ENCODE measurements around the gene ARGFX. TPM values are rescaled to one million over a fixed set of nuclear protein-coding genes. Genes with fewer than 3 reads are reported as not detected.

ARGFX gene
- total and polyA plus RNA-seq, 9 of the 15 experiments (the other 6 are each of a cell fraction or from before 2014, with no cell fraction given): not detected

DNA sequence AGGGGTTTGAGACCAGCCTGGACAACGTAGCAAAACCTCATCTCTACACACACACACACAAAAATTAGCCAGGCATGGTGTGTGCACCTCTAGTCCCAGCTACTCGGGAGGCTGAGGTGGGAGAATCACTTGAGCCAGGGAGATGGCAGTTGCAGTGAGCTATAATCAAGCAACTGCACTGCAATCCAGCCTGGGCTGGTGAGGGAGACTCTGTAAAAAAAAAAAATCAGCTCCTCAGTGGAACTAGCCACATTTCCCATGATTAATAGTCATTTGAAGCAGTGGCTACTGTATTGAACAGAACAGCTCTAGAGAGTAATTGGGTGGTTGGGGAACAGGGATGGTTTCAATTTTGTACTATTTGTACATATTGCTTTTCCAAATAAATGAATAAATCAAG lies 13.9 kb downstream of the ARGFX start (continued):
- TF ChIP-seq TFAP4 (CRISPR knock-in tag; IDR thresholded peaks at IDR 0.05; ENCODE audit: borderline replicate concordance) (no peak), ZFP1 (CRISPR knock-in tag; IDR thresholded peaks at IDR 0.05) (no peak), ZNF311 (CRISPR knock-in tag; IDR thresholded peaks at IDR 0.05) (no peak)
- TF ChIP-seq, protein P1, sequence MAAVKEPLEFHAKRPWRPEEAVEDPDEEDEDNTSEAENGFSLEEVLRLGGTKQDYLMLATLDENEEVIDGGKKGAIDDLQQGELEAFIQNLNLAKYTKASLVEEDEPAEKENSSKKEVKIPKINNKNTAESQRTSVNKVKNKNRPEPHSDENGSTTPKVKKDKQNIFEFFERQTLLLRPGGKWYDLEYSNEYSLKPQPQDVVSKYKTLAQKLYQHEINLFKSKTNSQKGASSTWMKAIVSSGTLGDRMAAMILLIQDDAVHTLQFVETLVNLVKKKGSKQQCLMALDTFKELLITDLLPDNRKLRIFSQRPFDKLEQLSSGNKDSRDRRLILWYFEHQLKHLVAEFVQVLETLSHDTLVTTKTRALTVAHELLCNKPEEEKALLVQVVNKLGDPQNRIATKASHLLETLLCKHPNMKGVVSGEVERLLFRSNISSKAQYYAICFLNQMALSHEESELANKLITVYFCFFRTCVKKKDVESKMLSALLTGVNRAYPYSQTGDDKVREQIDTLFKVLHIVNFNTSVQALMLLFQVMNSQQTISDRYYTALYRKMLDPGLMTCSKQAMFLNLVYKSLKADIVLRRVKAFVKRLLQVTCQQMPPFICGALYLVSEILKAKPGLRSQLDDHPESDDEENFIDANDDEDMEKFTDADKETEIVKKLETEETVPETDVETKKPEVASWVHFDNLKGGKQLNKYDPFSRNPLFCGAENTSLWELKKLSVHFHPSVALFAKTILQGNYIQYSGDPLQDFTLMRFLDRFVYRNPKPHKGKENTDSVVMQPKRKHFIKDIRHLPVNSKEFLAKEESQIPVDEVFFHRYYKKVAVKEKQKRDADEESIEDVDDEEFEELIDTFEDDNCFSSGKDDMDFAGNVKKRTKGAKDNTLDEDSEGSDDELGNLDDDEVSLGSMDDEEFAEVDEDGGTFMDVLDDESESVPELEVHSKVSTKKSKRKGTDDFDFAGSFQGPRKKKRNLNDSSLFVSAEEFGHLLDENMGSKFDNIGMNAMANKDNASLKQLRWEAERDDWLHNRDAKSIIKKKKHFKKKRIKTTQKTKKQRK (IDR thresholded peaks at IDR 0.05; ENCODE audit: borderline replicate concordance, low read depth, low read length): no peak

DNA sequence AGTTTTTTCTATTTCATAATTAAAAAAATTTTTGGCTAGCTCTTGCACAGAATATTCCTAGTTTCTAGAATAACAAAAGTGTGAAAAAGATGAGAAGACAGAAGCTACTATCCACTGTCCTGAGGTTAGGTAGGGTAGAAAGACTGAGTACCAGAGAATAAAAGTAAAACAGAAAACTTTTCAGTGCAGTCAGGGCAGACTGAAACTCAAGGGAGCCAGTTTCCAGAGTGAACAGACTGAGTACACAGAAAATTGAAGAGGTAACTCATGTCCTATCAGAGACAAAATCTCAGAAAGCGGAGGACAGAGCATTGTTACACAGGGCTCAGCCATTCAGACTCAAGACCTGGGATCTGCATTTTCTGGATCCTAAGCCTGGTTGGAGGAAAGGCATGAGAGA lies 16.7 kb downstream of the ARGFX start:
- Histone ChIP-seq H2AFZ (ENCODE audit: low read depth, low read length) (no peak overlapping the region), H3K9me3 (replicated peaks; ENCODE audit: control insufficient read depth, insufficient read depth, low read depth, low read length) (no peaks in the 10 kb centered on the region), H3K4me3 (no peak overlapping the region), H3K9ac (ENCODE audit: insufficient read depth in 1 of 2, low read depth in 2 of 2, low read length in 2 of 2) (no peak overlapping the region), H3K4me2 (ENCODE audit: insufficient read depth, low read length) (no peak overlapping the region), H3K9me1 (ENCODE audit: control insufficient read depth, insufficient read depth, low read length) (no peaks in the 10 kb centered on the region), H3K36me3 (ENCODE audit: control insufficient read depth, insufficient read depth, low read length) (no peaks in the 10 kb centered on the region), H3K4me1 (replicated peaks in 1 of 2; ENCODE audit: control insufficient read depth in 2 of 2, insufficient read depth in 2 of 2, low read length in 2 of 2) (no peaks in the 10 kb centered on the region; a peak in 1 of 5 replicates), H3K27me3 (ENCODE audit: control insufficient read depth in 2 of 2, insufficient read depth in 2 of 2, low read length in 2 of 2) (no peaks in the 10 kb centered on the region), H4K20me1 (replicated peaks; ENCODE audit: control insufficient read depth, insufficient read depth, low read length) (no peaks in the 10 kb centered on the region), H3K27ac (ENCODE audit: extremely low read depth, low read depth, low read length) (no peak overlapping the region), H3K79me2 (ENCODE audit: control insufficient read depth, insufficient read depth, low read length) (no peaks in the 10 kb centered on the region)
- in situ Hi-C loops (cut with MboI): no loop called here
- FAIRE-seq (no peak), DNase-seq (ENCODE audit: extremely low read depth in 1 of 4, low spot score in 3 of 4) (no peak), ATAC-seq (no peak)
- ChIA-PET CTCF (ENCODE audit: low intra/inter-chr PET ratio) (no interaction called here), POLR2A (no interaction called here)
- no TSS peak for BruUV-seq (replicated peaks)
- 14% methylated on average over 1 of the region's 1 CpG for WGBS (ENCODE audit: insufficient coverage, low coverage, missing lambda C conversion rate)
- intact Hi-C loops (cut with micrococcal nuclease): no loop called here
- no peak for TF ChIP-seq NCOA6 (IDR thresholded peaks at IDR 0.05)
- no peak for TF ChIP-seq ZNF143 (CRISPR knock-in tag; IDR thresholded peaks at IDR 0.05)
- TF ChIP-seq LEF1 (IDR thresholded peaks at IDR 0.05): no peak
- no peak for TF ChIP-seq RBM39 (optimal IDR thresholded peaks at IDR 0.05; ENCODE audit: low read depth, low read length)
- no peak for TF ChIP-seq DEAF1 (CRISPR knock-in tag; IDR thresholded peaks at IDR 0.05)
- TF ChIP-seq MXD1 (CRISPR knock-in tag; IDR thresholded peaks at IDR 0.05; ENCODE audit: borderline replicate concordance, poor library complexity, severe bottlenecking): no peak
- TF ChIP-seq PYGO2 (tag; IDR thresholded peaks at IDR 0.05): no peak
- no peak for TF ChIP-seq TFAP4 (CRISPR knock-in tag; IDR thresholded peaks at IDR 0.05; ENCODE audit: borderline replicate concordance)

Measured in K562 (cell line).